ENCODE measurements around the gene ABLIM3. TPM values are rescaled to one million over a fixed set of nuclear protein-coding genes. Genes with fewer than 3 reads are reported as not detected.

Gene ABLIM3
- total and polyA plus RNA-seq, 9 donors: 1.7 to 26.4 (median 6.2) TPM

- no peaks in the 10 kb centered on the region for H3K36me3 ChIP-seq
- no peaks in the 10 kb centered on the region for H3K27me3 ChIP-seq
- intact Hi-C loops (cut with DNase I): no loop called here
- H3K4me1 ChIP-seq (ENCODE audit: insufficient read depth): no peaks in the 10 kb centered on the region
- H3K27ac ChIP-seq: no peak overlapping the region
- 73 to 75% (median 74%) methylated on average over 4 of the region's 4 CpGs for WGBS, 3 donors
- no peak overlapping the region for H3K4me3 ChIP-seq
- H3K9me3 ChIP-seq: no peaks in the 10 kb centered on the region
- TF ChIP-seq POLR2A (IDR thresholded peaks at IDR 0.05) (no peak), EP300 (IDR thresholded peaks at IDR 0.05) (no peak), CTCF (IDR thresholded peaks at IDR 0.05) (no peak)
- no peak for DNase-seq
Observed at GRCh38 chr5:149203921-149204441, 62.7 kb downstream of the ABLIM3 start.

GRCh38 chr5:149205625-149206523 is 64.6 kb downstream of the ABLIM3 start:
- WGBS, 3 donors: 75 to 76% (median 75%) methylated on average over 10 of the region's 10 CpGs
- Histone ChIP-seq H3K9me3 (no peaks in the 10 kb centered on the region), H3K27me3 (no peaks in the 10 kb centered on the region), H3K4me3 (no peak overlapping the region), H3K36me3 (no peaks in the 10 kb centered on the region), H3K4me1 (ENCODE audit: insufficient read depth) (no peaks in the 10 kb centered on the region), H3K27ac (no peak overlapping the region)
- intact Hi-C loops (cut with DNase I): no loop called here
- no peak for TF ChIP-seq CTCF (IDR thresholded peaks at IDR 0.05)
- TF ChIP-seq EP300 (IDR thresholded peaks at IDR 0.05): no peak
- no peak for TF ChIP-seq POLR2A (IDR thresholded peaks at IDR 0.05)
- no peak for DNase-seq

- H3K27me3 ChIP-seq: no peaks in the 10 kb centered on the region
- H3K27ac ChIP-seq: no peak overlapping the region
- TF ChIP-seq POLR2A (IDR thresholded peaks at IDR 0.05) (no peak), EP300 (IDR thresholded peaks at IDR 0.05) (no peak), CTCF (IDR thresholded peaks at IDR 0.05) (no peak)
- 65 to 72% (median 67%) methylated on average over 9 to 10 of the region's 10 CpGs for WGBS, 3 donors
- no peaks in the 10 kb centered on the region for H3K4me1 ChIP-seq (ENCODE audit: insufficient read depth)
- intact Hi-C loops (cut with DNase I): no loop called here
- no peak overlapping the region for H3K4me3 ChIP-seq
- no peaks in the 10 kb centered on the region for H3K9me3 ChIP-seq
- no peak for DNase-seq
- H3K36me3 ChIP-seq: no peaks in the 10 kb centered on the region
Observed at GRCh38 chr5:149206524-149207141, 65.3 kb downstream of the ABLIM3 start.

GRCh38 chr5:149207831-149208230 is 66.5 kb downstream of the ABLIM3 start:
- intact Hi-C loops (cut with DNase I): no loop called here
- Histone ChIP-seq H3K9me3 (no peaks in the 10 kb centered on the region), H3K4me3 (no peak overlapping the region), H3K4me1 (ENCODE audit: insufficient read depth) (no peaks in the 10 kb centered on the region), H3K27ac (no peak overlapping the region), H3K36me3 (no peaks in the 10 kb centered on the region), H3K27me3 (no peaks in the 10 kb centered on the region)
- 59 to 65% (median 60%) methylated on average over 2 of the region's 2 CpGs for WGBS, 3 donors
- TF ChIP-seq CTCF (IDR thresholded peaks at IDR 0.05): no peak
- no peak for TF ChIP-seq POLR2A (IDR thresholded peaks at IDR 0.05)
- TF ChIP-seq EP300 (IDR thresholded peaks at IDR 0.05): no peak
- DNase-seq: no peak
